GM19467 (cell line): ENCODE results near the gene ACO1.
A peak's percentile ranks its signal among the peaks of the same experiment; 100 is the strongest.

Source experiments
- ATAC-seq: cut with Tn5 transposase; IDR thresholded peaks from one replicate; pipeline ENCODE4 v1.9.1; 2021; ENCODE audit warnings: mild to moderate bottlenecking, moderate library complexity; ENCODE audit not compliant: unreplicated experiment

Gene ACO1

DNA sequence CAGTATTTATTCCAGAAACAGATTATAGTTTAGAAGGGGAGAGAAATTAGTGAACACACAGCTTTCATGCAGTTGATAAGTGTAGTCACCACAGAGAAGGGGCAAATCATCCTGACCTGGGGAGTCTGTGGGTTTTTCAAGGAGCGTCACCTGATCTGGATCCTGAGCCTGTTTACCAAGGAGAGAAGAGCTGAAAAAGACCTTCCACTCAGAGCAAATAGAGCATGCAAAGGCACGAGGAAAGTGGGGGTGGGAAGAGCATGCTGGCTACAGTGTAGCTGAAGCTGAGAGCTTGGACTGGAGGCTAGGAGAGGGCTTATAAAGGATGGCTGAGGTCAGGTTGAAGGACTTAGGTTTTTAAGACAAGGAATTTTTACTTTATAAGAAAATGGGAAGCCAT is 30.4 kb downstream of the ACO1 start:
- ATAC-seq: no peak

DNA sequence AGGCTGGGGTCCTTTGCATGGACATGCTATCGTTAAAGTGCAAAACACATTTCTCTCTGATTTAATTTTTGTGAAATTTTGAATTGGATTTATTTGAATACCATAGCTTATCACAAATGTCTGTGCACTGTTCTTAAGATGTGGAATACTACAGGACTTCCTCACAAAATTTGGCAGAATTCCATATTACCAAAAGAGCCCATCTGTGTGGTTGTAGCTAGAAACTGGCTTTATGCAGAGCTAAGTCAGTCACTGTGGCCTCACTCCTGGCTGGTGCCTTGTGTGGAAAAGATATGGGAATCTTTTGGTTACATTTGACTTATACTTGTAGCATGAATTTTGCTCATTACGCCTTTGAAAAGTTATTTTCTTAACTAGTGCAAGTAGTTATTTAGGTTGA is 35.5 kb downstream of the ACO1 start:
- ATAC-seq: no peak

DNA sequence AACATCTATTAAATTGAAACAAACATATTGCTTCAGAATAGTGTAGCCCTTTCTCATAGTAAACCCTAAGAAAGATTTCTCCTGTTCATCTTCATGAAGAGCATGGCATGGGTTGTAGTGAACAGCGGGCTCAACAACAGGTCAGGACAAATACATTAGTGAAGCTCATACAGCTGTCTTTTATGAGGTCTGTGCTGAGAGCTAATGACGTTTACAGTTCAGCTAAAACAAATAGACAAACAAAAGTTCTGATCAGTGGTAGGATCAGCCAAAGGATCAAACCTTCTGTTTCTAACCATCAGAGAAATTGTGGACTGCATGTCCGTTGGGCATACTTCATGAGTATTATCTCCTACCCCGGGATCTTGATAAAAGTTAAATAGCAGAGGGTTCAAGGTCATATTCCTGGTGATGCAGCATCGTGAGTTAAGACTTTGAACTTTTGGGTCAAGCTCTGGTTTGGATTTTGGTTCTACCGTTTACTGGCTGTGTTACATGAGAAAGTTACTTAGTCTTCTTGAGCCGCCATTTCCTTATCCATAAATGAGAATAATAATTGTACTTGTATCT is 37.9 kb downstream of the ACO1 start:
- ATAC-seq: no peak

DNA sequence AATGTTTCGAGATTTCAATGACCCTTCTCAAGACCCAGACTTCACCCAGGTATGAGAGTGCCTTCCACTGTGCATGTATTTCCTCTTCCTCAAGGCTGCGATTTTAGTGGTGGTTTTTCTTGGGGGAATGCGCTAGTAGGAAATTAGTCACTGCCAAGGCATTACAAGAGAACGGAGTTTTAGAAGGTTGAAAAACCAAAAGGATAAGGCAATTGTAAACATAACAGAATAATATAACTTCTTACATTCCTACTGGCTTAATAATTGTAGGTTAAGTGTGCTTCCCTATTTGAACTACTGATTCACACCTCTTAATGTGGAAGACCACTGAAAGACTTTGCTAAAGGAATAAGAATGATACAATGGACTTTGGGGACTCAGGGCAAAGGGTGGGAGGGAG is 38.9 kb downstream of the ACO1 start:
- no peak for ATAC-seq

DNA sequence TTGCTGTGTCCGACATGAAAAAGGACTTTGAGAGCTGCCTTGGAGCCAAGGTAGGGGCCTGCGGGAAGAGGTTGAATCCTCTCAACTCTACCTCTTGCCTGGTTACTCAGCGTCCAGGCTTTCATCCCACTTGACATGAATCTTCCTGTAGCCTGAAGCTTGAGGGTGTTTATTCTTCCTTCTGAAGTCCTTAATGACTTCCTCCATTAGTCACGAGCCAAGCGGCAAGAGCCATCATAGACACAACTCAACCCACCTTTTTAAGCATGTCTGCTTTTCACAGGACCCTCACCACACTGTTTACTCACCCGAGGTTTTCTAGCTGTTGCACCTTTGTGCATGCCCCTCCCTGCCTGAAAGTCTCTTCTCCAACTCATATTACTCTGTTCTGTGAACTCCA is 40.2 kb downstream of the ACO1 start:
- no peak for ATAC-seq

DNA sequence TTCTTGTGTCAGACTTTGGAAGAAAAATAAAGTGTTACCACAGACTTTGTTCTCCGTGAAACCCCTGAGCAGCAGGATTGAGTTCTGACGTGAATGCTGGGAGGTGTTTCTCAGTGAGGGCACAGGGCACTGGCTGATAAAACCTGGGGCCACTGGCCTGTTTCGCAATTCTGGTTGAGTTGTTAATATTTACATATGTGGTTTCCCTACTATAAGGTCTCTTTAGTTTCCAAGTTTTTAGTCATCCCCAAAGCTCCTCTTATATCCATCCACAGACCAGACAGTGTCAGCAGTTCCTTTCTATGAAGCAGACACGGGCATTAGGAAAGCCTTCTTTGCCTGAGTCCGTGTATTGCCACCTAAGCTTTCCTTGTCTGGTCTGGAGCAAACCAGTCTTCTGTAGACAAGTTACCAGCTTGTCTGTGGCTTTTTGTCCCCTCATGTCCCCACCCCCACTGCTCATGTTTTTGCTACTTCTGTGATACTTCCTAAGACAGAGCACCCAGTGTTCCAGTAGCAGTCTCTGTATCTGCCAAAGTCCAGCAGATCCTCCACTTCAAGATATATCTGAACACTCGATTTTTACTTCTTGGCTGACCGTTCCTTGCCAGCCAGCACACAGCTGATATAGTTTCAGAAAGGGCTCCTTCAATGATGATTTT is 42.0 kb downstream of the ACO1 start:
- peak; percentile 58 for ATAC-seq

DNA sequence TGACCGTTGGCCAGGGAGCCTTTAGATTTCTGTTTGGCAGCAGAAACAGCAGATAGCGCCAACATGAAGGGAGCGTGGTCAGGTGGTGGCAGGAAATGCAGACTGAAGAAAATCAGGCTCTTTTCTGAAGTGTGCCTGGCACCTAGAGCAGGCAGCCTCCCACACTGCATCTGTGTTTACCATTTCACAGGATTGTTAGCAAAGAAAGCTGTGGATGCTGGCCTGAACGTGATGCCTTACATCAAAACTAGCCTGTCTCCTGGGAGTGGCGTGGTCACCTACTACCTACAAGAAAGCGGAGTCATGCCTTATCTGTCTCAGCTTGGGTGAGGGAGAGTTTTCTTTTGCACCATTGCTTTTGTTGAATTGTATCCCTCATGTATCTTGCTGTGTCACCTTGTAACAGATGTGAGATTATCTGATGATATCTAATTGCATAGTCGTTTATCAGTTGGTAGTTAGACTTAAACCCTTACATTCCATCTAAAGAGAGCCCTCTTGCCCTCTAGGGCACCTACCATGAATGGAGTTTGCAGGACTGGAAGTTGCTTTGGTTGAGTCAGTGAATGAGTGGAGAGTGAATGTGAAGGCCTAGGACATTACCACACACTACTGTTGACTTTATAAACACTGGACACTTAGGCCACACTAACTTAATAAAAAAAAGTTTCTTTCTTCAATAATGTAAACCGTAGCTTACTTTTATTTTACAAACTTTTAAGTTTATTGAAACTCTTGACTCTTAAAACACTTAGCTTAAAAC is 42.8 kb downstream of the ACO1 start:
- no peak for ATAC-seq

DNA sequence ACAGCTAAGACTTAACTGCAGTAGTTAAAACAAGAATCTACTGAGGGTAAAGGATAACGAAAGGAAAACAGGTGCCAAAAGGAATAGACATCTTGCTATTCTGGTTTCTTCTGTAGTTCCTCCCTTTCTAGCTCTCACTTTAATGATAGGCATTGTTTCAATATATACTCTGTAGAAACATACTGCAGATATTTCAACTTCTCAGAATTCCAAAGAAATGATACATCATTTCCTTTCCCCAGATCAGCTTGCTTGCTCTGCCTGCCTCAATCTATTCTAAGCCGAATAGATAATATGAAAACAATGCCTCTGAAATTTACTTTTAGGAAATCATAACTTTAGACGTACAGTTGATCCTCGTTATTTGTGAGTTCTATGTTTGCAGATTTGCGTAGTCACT is 46.3 kb downstream of the ACO1 start:
- no peak for ATAC-seq

DNA sequence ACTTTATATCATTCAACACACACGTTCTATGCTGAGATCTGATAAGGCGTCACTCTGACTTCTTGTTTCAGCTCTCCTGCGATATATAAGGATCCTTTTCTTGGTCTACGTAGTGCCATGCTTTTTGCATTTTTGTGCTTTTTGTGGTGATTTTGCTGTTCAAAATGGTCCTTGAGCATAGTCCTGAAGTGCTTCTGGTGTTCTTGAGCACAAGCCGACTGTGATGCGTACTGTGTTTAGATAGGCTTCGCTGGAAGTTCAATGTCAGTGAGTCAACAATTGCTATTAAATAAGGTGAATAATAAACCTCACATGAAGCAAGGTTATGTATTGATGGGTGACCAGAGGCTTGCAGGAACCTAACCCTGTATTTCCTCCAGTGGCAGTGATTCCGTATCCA is 46.8 kb downstream of the ACO1 start:
- ATAC-seq: no peak

DNA sequence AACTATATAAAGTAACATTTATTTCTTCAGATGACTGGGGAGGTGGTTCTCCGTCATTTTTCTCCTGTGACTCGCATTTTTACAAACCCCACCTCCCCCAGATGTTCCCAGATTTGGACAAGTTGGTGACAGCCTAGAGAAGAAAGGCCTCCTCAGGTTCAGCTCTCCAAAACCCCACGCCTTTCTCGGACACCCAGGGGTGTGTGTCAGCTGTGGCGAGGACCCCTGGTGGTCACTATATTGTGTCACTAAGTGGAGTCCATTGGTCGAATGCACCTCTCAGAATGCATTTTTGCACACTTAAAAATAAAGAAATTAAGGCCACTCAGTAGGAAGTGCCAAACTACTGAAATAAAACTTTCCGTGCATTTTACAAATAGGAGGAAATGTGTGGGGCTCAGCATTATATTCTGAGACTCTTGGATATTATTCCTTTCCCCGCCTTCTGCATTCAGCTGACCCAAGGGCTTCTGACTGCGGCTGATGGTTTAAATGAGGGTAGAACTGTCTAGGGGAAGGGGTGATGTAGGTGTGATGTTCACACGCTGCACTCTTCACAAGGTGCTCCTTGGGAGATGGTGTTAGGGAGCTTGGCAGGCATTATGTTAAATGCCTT is 47.6 kb downstream of the ACO1 start:
- ATAC-seq: no peak

DNA sequence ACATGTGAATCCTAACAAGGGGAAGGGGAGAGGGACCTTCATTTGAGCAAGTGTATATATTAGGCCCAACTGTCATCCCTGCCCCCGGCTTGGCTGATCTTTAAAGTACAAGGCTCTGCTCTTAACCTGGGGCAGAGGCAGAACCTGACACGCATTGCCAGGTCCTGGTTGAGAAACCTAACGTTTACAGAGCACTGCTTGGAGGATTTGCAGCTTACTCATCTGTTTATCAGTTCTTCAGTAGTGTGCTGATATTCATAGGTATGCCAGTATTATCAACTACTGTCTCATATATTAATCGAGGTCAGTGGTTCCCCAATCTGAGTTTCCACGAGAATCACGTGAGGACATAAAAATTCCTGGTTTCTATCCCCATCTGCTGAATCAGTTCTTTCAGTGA is 50.4 kb downstream of the ACO1 start:
- ATAC-seq: no peak

DNA sequence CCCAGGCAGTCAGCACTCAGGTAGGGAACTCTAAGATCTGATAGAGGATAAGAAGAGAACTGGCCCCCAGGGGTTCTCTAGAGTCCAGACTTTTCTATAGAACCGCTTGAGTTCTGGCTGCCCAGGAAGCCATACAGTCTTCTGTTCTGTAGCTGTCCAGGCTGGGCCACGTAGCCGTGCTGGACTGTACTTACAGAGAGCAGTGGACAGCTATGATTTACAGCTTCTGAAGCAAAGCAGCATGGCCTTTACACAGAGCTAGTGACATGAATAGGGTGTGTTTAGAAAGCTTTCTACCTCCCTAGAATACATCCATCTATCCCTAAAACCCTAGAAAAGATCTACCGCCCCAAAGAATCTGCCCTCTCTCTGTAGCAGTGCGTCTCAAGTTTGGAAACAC is 57.2 kb downstream of the ACO1 start:
- ATAC-seq: no peak

DNA sequence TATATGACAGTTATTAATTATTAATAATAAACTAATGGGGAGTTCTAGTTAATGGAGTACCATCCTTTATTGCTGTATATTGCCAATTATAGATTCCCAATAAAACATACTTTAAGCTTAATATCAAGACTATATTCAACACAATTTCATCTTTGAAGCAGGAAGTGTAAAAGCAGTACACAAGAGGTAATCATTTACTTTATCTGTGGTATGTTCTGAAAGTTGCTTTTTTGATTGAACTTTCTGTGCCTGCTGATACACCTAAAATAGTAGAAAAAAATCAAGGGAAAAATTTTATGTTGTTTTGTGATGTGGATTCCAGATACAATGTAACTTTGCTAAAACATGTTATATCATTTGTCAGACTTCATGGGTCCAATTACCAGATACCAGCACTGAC is 58.0 kb downstream of the ACO1 start:
- ATAC-seq: no peak

DNA sequence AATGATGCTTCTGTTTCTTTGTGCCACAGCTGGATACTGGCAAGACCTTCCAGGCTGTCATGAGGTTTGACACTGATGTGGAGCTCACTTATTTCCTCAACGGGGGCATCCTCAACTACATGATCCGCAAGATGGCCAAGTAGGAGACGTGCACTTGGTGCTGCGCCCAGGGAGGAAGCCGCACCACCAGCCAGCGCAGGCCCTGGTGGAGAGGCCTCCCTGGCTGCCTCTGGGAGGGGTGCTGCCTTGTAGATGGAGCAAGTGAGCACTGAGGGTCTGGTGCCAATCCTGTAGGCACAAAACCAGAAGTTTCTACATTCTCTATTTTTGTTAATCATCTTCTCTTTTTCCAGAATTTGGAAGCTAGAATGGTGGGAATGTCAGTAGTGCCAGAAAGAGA is 65.5 kb downstream of the ACO1 start:
- ATAC-seq: no peak

DNA sequence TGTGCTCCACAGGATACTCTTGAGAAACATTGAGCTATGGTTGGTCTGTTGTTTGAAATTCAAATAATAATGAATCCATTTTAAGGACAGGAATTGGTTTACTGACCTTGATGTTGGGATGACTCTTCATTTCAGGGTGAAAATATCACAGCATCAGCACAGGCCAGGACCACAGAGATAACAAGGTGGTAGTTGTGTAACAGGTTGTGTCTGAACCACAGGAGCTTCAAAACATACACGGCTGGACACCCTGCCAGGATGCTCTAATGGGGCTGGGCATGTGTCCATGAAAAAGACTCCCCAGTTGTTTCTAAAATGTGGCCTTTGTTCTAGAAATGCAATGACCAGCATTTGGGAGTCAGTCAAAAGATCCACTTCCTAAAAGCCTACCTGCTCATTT is 69.8 kb downstream of the ACO1 start:
- no peak for ATAC-seq

DNA sequence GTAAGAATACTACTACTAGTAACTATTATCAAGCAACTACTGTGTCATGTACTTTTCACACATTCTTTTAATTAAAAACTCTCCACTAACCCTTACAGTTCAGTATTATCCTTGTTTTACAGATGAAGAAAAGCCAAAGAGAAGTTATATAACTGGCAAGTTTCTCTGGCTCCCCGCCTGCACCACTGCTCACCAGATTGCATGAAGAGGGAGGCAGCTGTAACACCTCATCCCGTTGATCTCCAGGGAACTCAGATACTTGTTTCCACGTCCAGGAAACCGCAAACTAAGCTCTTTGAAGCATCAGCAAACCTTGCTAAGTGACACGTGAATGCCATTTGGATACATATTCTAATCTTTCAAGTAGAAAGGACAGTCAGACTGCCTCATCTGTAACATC is 71.3 kb downstream of the ACO1 start:
- ATAC-seq: no peak

DNA sequence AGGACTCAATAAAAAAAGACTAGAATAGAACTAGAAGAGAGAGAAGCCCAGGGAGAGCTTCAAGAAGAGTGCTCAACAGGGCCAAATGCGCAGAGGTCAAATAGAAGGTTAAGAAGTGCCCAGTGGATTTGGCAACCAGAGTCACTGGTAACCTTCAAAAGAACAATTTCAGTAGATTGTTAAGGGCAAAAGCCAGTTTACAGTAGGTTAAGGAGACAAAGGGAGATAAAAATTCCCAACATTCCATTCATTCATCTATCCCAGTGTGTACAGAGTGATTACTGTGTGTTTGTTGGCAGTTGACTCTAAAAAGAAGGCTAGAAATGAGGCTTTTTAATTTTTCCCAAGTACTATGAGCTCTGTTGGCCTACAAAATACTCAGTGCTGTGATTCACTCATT is 72.1 kb downstream of the ACO1 start:
- ATAC-seq: no peak

DNA sequence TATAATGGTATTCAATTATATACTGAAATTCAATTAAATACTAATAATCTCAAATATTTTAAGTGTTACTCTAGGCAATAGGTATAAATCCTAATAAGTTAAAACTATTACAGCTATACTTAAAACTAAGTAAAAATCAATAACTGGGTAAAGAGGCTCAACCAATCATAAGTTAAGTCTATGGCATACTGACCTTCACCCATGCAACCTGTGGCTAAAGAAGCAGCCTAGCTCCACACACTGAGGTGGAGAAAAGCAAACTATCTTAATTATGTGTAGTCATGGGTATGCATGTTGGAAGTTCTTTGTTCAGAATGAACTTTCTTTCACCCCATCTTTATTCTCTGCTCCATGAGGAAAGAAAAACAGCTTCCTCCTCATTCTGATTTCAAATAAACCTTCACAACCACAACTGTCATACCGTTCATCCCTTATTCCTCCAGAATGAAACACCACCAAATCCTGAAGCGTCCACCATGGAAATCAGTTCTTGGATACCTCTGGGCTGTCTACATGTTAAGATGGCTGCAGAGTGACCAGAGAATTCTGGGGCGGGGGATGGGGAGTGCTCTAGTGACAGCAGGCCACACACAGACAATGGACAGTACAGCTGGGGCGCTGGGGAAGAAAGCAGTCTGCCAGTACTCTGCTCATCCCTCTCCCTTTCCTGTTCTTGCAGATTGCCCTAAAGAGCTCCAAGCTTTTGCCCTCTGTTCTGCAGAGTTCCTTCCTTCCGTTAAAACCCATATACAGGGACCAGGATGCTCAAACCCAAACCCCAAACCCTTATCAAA is 79.3 kb downstream of the ACO1 start:
- ATAC-seq: no peak

DNA sequence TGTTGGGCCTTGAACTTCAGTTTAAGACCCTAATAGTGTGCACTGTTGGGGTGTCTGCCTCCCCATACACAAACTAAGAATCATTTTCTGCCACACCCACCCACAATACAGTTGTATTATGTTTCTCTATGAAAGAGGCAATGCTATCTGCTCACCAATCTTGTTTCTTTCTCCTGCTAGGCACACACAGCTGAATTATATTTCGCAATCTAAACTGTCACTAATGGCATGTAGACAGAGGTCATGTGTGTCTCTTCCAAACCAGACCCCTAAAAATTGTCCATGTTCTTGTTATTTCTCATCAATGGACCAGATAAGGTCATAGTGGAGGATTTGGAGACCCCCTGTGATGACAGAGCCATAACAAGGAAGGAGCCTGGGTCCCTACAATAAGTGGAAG is 84.3 kb downstream of the ACO1 start:
- no peak for ATAC-seq

DNA sequence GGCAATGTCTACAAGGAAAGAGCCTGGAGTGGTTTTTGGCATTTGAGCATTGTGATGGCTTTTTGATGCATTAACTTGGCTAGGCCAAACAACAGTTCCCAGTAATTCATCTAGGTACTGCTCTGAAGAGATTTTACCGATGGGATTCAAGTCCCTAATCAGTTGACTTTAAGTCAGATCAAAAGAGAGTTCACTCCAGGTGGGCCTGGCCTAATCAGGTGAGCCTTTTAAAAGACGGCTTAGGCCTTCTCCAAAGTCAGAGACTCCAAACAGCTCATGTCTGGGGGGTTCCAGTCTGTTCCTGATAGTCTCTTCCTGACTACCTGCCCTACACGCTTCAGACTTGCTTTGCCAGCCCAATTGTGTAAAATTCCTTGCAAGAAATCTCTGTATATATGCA is 87.9 kb downstream of the ACO1 start:
- ATAC-seq: no peak

DNA sequence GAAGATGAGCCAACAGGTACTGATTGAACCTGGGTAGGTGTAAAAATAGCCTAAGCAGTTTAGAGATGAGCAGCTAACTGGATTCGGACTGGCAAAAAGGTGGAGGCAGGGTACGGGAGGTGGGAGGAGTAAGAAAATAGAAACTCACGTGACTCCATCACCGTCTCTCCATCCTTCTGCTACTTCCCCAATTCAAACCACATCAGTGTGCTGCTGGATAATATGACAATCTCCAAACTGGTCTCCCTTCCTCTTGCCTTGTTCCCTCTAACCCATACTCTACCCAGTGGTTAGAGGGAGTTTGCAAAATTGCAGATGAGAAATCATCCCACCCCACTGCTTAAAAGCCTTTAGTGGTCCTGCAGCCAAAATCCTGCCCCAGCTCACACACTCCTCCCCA is 98.9 kb downstream of the ACO1 start:
- no peak for ATAC-seq
